IMR-90 (cell line): ENCODE measurements around the gene RXFP4. TPM values are rescaled to one million over a fixed set of nuclear protein-coding genes. Genes with fewer than 3 reads are reported as not detected.

Source experiments
- ATAC-seq: fragments of 200-7000 bp; cut with Tn5 transposase; 2 replicates; pipeline ENCODE4 v1.9.1; 2020; ENCODE audit warnings: low read depth, mild to moderate bottlenecking, moderate library complexity
- BruUV-seq: library from RNA; stranded (reverse); fragments of 400-500 nt; replicated peaks from 2 replicates; lab custom pipeline; 2021; lab: Mats Ljungman, UMichigan
- CTCF ChIA-PET: fragments of 300-600 bp; formaldehyde crosslinking; extraction: SDS; loops from one replicate; lab custom pipeline; 2021; ENCODE audit warnings: antibody characterized with exemption; lab: Yijun Ruan, JAX
- POLR2A ChIA-PET: fragments of 300-600 bp; sonication (Branson Sonifier 250); formaldehyde crosslinking; loops from one replicate; lab custom pipeline; 2022; ENCODE audit warnings: antibody characterized with exemption; ENCODE audit not compliant: unreplicated experiment; lab: Charles Lee
- DNase-seq: peaks from one replicate; pipeline ENCODE4 v3.0.0; 2013
- H2AFZ ChIP-seq: replicated peaks from 2 replicates; pipeline ENCODE3; 2013; ENCODE audit warnings: low read length, mild to moderate bottlenecking; ENCODE audit not compliant: poor library complexity
- H2AK5ac ChIP-seq: 2 replicates; pipeline ENCODE4 v1.6.1; 2013; ENCODE audit warnings: low read depth, low read length, inconsistent platforms
- H2AK9ac ChIP-seq: replicated peaks from 2 replicates; pipeline ENCODE3; 2013; ENCODE audit warnings: mild to moderate bottlenecking, low read depth, low read length, moderate library complexity; ENCODE audit not compliant: poor library complexity
- H2BK120ac ChIP-seq: 2 replicates; pipeline ENCODE4 v1.6.1; 2013; ENCODE audit warnings: low read depth, low read length, inconsistent platforms
- H2BK15ac ChIP-seq: 3 replicates; pipeline ENCODE4 v1.6.1; 2013; ENCODE audit warnings: low read depth, low read length, inconsistent platforms
- H2BK20ac ChIP-seq: 2 replicates; pipeline ENCODE4 v1.6.1; 2013; ENCODE audit warnings: low read depth, mild to moderate bottlenecking, inconsistent platforms, low read length, moderate library complexity
- H2BK5ac ChIP-seq: 2 replicates; pipeline ENCODE4 v1.6.1; 2013; ENCODE audit warnings: mild to moderate bottlenecking, low read depth, low read length, inconsistent platforms; ENCODE audit not compliant: poor library complexity, severe bottlenecking
- H3K14ac ChIP-seq: replicated peaks from 2 replicates; pipeline ENCODE4 v1.6.1; 2013; ENCODE audit warnings: low read depth, low read length, inconsistent platforms
- H3K18ac ChIP-seq: 2 replicates; pipeline ENCODE4 v1.6.1; 2013; ENCODE audit warnings: low read depth, low read length, control low read depth
- H3K23ac ChIP-seq: 2 replicates; pipeline ENCODE4 v1.6.1; 2013; ENCODE audit warnings: low read depth, low read length, inconsistent platforms
- H3K27ac ChIP-seq: 2 replicates; pipeline ENCODE4 v1.5.1; 2013; ENCODE audit warnings: mild to moderate bottlenecking, control low read depth, low read length; ENCODE audit not compliant: insufficient read depth
- H3K27me3 ChIP-seq: 2 replicates; pipeline ENCODE4 v1.6.1; 2013; ENCODE audit warnings: low read length; ENCODE audit not compliant: control insufficient read depth, insufficient read depth
- H3K36me3 ChIP-seq: 2 replicates; pipeline ENCODE4 v1.6.1; 2013; ENCODE audit warnings: low read length, mixed read lengths; ENCODE audit not compliant: control insufficient read depth, insufficient read depth
- H3K4ac ChIP-seq: 2 replicates; pipeline ENCODE4 v1.6.1; 2013; ENCODE audit warnings: low read depth, low read length, inconsistent platforms
- H3K4me1 ChIP-seq: 2 replicates; pipeline ENCODE4 v1.6.1; 2013; ENCODE audit warnings: low read length, mixed read lengths; ENCODE audit not compliant: control insufficient read depth, insufficient read depth
- H3K4me2 ChIP-seq: 2 replicates; pipeline ENCODE4 v1.6.1; 2013; ENCODE audit warnings: low read depth, mild to moderate bottlenecking, control low read depth, low read length, moderate library complexity
- H3K4me3 ChIP-seq: 2 replicates; pipeline ENCODE4 v1.5.1; 2013; ENCODE audit warnings: low read depth, mild to moderate bottlenecking, control low read depth, low read length, moderate library complexity; ENCODE audit not compliant: insufficient read depth
- H3K56ac ChIP-seq: 2 replicates; pipeline ENCODE4 v1.6.1; 2013; ENCODE audit warnings: low read length, inconsistent platforms; ENCODE audit not compliant: insufficient read depth; ENCODE audit errors: extremely low read depth
- H3K79me1 ChIP-seq, 2 experiments: 2 replicates each; pipeline ENCODE4 v1.6.1; 2013; ENCODE audit warnings: low read length in 2 of 2, inconsistent platforms in 1 of 2, low read depth in 1 of 2
- H3K9ac ChIP-seq: 2 replicates; pipeline ENCODE4 v1.6.1; 2013; ENCODE audit warnings: low read depth, low read length, control low read depth
- H3K9me1 ChIP-seq: 2 replicates; pipeline ENCODE4 v1.6.1; 2013; ENCODE audit warnings: low read length, inconsistent platforms; ENCODE audit not compliant: insufficient read depth
- H3K9me3 ChIP-seq: 2 replicates; pipeline ENCODE4 v1.6.1; 2013; ENCODE audit warnings: low read length; ENCODE audit not compliant: control insufficient read depth, insufficient read depth
- H4K20me1 ChIP-seq: 2 replicates; pipeline ENCODE4 v1.6.1; 2013; ENCODE audit warnings: low read length, inconsistent platforms; ENCODE audit not compliant: insufficient read depth
- H4K5ac ChIP-seq: 2 replicates; pipeline ENCODE4 v1.6.1; 2013; ENCODE audit warnings: mild to moderate bottlenecking, low read depth, low read length, control low read depth
- H4K8ac ChIP-seq, 2 experiments: 2 replicates each; pipeline ENCODE4 v1.6.1; 2013; ENCODE audit warnings: low read depth in 2 of 2, low read length in 2 of 2, control low read depth in 1 of 2, inconsistent platforms in 1 of 2
- H4K91ac ChIP-seq: 2 replicates; pipeline ENCODE4 v1.6.1; 2013; ENCODE audit warnings: low read depth, low read length, inconsistent platforms; ENCODE audit not compliant: insufficient read depth
- MAFK ChIP-seq: IDR thresholded peaks from 2 replicates; pipeline ENCODE4 v1.6.1; 2012; ENCODE audit warnings: low read depth, low read length, improper control_type of control experiment
- MAZ ChIP-seq: IDR thresholded peaks from 2 replicates; pipeline ENCODE4 v1.6.1; 2012; ENCODE audit warnings: low read depth, mild to moderate bottlenecking, low read length, improper control_type of control experiment, moderate library complexity, borderline replicate concordance
- NFE2L2 ChIP-seq: fragments of 150-350 bp; IDR thresholded peaks from 2 replicates; pipeline ENCODE4 v1.6.1; 2016; ENCODE audit warnings: low read depth, mild to moderate bottlenecking, low read length
- POLR2A ChIP-seq: IDR thresholded peaks from 2 replicates; pipeline ENCODE4 v1.6.1; 2012; ENCODE audit warnings: mild to moderate bottlenecking, low read depth, low read length
- RCOR1 ChIP-seq: IDR thresholded peaks from 2 replicates; pipeline ENCODE4 v1.6.1; 2012; ENCODE audit warnings: mild to moderate bottlenecking, low read length, improper control_type of control experiment; ENCODE audit not compliant: insufficient replicate concordance
- RFX5 ChIP-seq: IDR thresholded peaks from 2 replicates; pipeline ENCODE4 v1.8.0; 2012; ENCODE audit warnings: low read depth, mild to moderate bottlenecking, low read length, moderate library complexity
- SMC3 ChIP-seq: fragments of 150-350 bp; IDR thresholded peaks from 2 replicates; pipeline ENCODE4 v1.6.1; 2016; ENCODE audit warnings: low read depth, mild to moderate bottlenecking, antibody characterized with exemption, low read length, moderate library complexity
- WGBS, 2 experiments: methylation state at CpG; one replicate each; pipeline versions ENCODE4 v1.1.5 to v1.1.7; 2013; ENCODE audit warnings: missing lambda C conversion rate in 2 of 2; ENCODE audit not compliant: insufficient read length in 1 of 2; ENCODE audit errors: extremely low coverage in 2 of 2; 5-methylcytosine and 5-hydroxymethylcytosine counted together
- dilution Hi-C: fragments of 300-500 bp; cut with HindIII; formaldehyde crosslinking; loops from one replicate; pipeline ENCODE4 v1.14.3; 2018; ENCODE audit warnings: low sequenced_read_pairs; ENCODE audit not compliant: unreplicated experiment
- in situ Hi-C: fragments of 300-500 bp; cut with MboI; formaldehyde crosslinking; loops from 3 replicates; pipeline ENCODE4 v1.14.3; 2019; ENCODE audit warnings: low sequenced_read_pairs, inconsistent platforms, mixed read lengths
- intact Hi-C: fragments of 100-400 bp; cut with micrococcal nuclease; formaldehyde crosslinking; loops from 2 replicates; pipeline ENCODE4 v1.10.0; 2022
- polyA plus RNA-seq, 3 experiments: library from polyadenylated mRNA; depleted of rRNA; stranded (reverse); fragments of >200 nt; gene quantifications; 2 replicates each; pipeline ENCODE4 v1.2.3, GENCODE V29; 2012; ENCODE audit warnings: low replicate concordance in 1 of 3
- total RNA-seq: library from RNA; depleted of rRNA; stranded (reverse); fragments of >200 nt; gene quantifications from 2 replicates; pipeline ENCODE4 v1.2.3, GENCODE V29; 2012
- TF ChIP-seq, protein P1 (sequence below): conservative IDR thresholded peaks from 2 replicates; pipeline ENCODE4 v1.5.1; 2012; ENCODE audit warnings: mild to moderate bottlenecking, low read depth, low read length, improper control_type of control experiment
- TF ChIP-seq, protein P2 (sequence below): fragments of 150-350 bp; IDR thresholded peaks from 2 replicates; pipeline ENCODE4 v1.6.1; 2016; ENCODE audit warnings: low read depth, mild to moderate bottlenecking, low read length, moderate library complexity, borderline replicate concordance

Gene RXFP4
- total and polyA plus RNA-seq, 2 of the 4 experiments (the other 2 are of a cell fraction) = not detected

DNA sequence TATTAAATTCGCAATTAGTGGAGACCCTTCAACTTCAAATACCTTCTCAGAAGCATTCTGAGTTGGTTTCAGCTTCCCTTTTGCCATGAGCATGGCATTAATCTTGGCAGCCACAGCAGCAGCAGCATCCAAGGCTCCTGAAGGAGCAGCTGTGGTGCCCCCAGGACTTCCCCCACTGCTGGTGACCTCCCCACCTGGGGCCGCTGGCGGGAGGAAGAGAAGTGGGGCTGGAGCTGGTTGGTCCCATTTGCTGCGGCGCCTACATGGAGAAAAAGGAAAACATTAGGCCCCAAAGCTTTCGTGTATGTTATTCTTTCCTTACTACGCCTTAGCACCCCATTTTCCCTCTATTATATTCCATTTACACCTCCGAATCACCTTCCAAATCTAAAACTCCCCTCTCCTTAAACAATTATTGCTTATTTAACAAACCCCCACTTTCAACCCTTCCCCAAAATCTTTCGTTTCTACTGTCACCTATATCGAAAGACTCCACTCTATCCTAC is 7.8 kb upstream of the RXFP4 start:
- peak overlapping the region; percentile 98 for H2AK5ac ChIP-seq
- H3K9me1 ChIP-seq = 0 out of 2 replicates have a peak, but pooled peaks cover 2% of the 10 kb centered on the region
- H3K4me2 ChIP-seq = peak overlapping the region; percentile 98
- H3K18ac ChIP-seq = no peak overlapping the region; the same call in 1 of the 2 replicates
- H4K8ac ChIP-seq = peak overlapping the region; percentile 40 to 94
- ATAC-seq (no peak), DNase-seq (no peak)
- peak overlapping the region; percentile 72 for H2AFZ ChIP-seq
- peak overlapping the region; percentile 85 for H4K91ac ChIP-seq
- no peak overlapping the region for H2BK20ac ChIP-seq
- H3K9me3 ChIP-seq = no peaks in the 10 kb centered on the region
- H2AK9ac ChIP-seq = peak overlapping the region; percentile 97
- H4K5ac ChIP-seq = peak overlapping the region; percentile 84
- peak overlapping the region; percentile 90 for H3K56ac ChIP-seq
- peak overlapping the region; percentile 91 for H3K23ac ChIP-seq
- H3K4me1 ChIP-seq = peaks cover 7% of the 10 kb centered on the region
- dilution Hi-C loops = no loop called here
- H2BK5ac ChIP-seq = peak overlapping the region; percentile 86
- peaks cover 37% of the 10 kb centered on the region for H4K20me1 ChIP-seq
- peak overlapping the region; percentile 93 for H3K27ac ChIP-seq
- 0 to 96% methylated on average over 2 to 4 of the region's 10 CpGs for WGBS, 2 experiments
- ChIA-PET POLR2A (interaction anchor here (1.1 kb wide), 1 partner anchor 45 kb away, joined by 3 read pairs; the partner anchor contains the start of gene ARHGEF2), CTCF (interaction anchor here (1.4 kb wide), 1 partner anchor 16 kb away, joined by 4 read pairs; no protein-coding TSS in a partner anchor)
- peak overlapping the region; percentile 78 for H3K4me3 ChIP-seq
- no peak overlapping the region for H2BK15ac ChIP-seq
- peaks cover 0 to 43% of the 10 kb centered on the region in 2 experiments; a peak in 3 of 4 replicates for H3K79me1 ChIP-seq
- peak overlapping the region; percentile 97 for H3K4ac ChIP-seq
- H3K27me3 ChIP-seq = no peaks in the 10 kb centered on the region
- no peak for TF ChIP-seq NFE2L2
- no peak for TF ChIP-seq RCOR1
- no peak for TF ChIP-seq MAFK
- TF ChIP-seq, protein P1, sequence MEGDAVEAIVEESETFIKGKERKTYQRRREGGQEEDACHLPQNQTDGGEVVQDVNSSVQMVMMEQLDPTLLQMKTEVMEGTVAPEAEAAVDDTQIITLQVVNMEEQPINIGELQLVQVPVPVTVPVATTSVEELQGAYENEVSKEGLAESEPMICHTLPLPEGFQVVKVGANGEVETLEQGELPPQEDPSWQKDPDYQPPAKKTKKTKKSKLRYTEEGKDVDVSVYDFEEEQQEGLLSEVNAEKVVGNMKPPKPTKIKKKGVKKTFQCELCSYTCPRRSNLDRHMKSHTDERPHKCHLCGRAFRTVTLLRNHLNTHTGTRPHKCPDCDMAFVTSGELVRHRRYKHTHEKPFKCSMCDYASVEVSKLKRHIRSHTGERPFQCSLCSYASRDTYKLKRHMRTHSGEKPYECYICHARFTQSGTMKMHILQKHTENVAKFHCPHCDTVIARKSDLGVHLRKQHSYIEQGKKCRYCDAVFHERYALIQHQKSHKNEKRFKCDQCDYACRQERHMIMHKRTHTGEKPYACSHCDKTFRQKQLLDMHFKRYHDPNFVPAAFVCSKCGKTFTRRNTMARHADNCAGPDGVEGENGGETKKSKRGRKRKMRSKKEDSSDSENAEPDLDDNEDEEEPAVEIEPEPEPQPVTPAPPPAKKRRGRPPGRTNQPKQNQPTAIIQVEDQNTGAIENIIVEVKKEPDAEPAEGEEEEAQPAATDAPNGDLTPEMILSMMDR = no peak
- TF ChIP-seq, protein P2, sequence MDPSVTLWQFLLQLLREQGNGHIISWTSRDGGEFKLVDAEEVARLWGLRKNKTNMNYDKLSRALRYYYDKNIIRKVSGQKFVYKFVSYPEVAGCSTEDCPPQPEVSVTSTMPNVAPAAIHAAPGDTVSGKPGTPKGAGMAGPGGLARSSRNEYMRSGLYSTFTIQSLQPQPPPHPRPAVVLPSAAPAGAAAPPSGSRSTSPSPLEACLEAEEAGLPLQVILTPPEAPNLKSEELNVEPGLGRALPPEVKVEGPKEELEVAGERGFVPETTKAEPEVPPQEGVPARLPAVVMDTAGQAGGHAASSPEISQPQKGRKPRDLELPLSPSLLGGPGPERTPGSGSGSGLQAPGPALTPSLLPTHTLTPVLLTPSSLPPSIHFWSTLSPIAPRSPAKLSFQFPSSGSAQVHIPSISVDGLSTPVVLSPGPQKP = no peak
- TF ChIP-seq RFX5 = no peak
- TF ChIP-seq SMC3 = no peak
- no peak for TF ChIP-seq MAZ
- TF ChIP-seq POLR2A = no peak
- no TSS peak for BruUV-seq
- H3K36me3 ChIP-seq = peaks cover 30% of the 10 kb centered on the region
- intact Hi-C loops = no loop called here
- H3K14ac ChIP-seq = peak overlapping the region; percentile 96
- in situ Hi-C loops = no loop called here
- H3K9ac ChIP-seq = peak overlapping the region; percentile 94
- peak overlapping the region; percentile 51; the same call in 1 of the 2 replicates for H2BK120ac ChIP-seq
